ENCODE measurements around the gene SLC35B1. TPM values are rescaled to one million over a fixed set of nuclear protein-coding genes. Genes with fewer than 3 reads are reported as not detected.

The SLC35B1 gene
- total and polyA plus RNA-seq, 2 experiments from 2014 or later, result 98.1 to 99.8 TPM

- Histone ChIP-seq H3K79me2 (peaks cover 39% of the 10 kb centered on the region), H3K4me3 (no peak overlapping the region)
- 78% methylated on average over 4 of the region's 4 CpGs for WGBS (ENCODE audit: low lambda C conversion rate, missing lambda C conversion rate)
Observed at GRCh38 chr17:49755663-49756283, 48.0 kb upstream of the SLC35B1 start.

GRCh38 chr17:49753959-49754391 lies 46.2 kb upstream of the SLC35B1 start:
- Histone ChIP-seq H3K4me2 (no peak overlapping the region), H2AFZ (no peak overlapping the region), H3K4me3 (no peak overlapping the region), H3K4me1 (ENCODE audit: insufficient read depth) (no peaks in the 10 kb centered on the region), H3K9me3 (ENCODE audit: low read depth) (no peaks in the 10 kb centered on the region), H3K79me2 (peaks cover 23% of the 10 kb centered on the region), H3K36me3 (replicated peaks; ENCODE audit: insufficient read depth, low read depth) (no peaks in the 10 kb centered on the region), H4K20me1 (ENCODE audit: insufficient read depth, poor library complexity, severe bottlenecking) (peaks cover 3% of the 10 kb centered on the region), H3K27ac (no peak overlapping the region), H3K9me2 (replicated peaks; ENCODE audit: insufficient read depth) (no peaks in the 10 kb centered on the region), H3K27me3 (no peaks in the 10 kb centered on the region)
- DNase-seq (ENCODE audit: low spot score), result peak; percentile 44
- TF ChIP-seq EZH2 (IDR thresholded peaks at IDR 0.05; ENCODE audit: borderline replicate concordance) (no peak), CTCF (IDR thresholded peaks at IDR 0.05; ENCODE audit: poor library complexity) (no peak), EZH2phosphoT487 (IDR thresholded peaks at IDR 0.05; ENCODE audit: low read depth, severe bottlenecking, unreplicated experiment) (no peak)
- WGBS (ENCODE audit: low lambda C conversion rate, missing lambda C conversion rate), result 83% methylated on average over 8 of the region's 8 CpGs

More at GRCh38 chr17:49755663-49756283, 48.0 kb upstream of the SLC35B1 start:
- Histone ChIP-seq H3K4me1 (ENCODE audit: insufficient read depth) (no peaks in the 10 kb centered on the region), H3K36me3 (replicated peaks; ENCODE audit: insufficient read depth, low read depth) (no peaks in the 10 kb centered on the region), H3K9me2 (replicated peaks; ENCODE audit: insufficient read depth) (no peaks in the 10 kb centered on the region), H3K4me2 (no peak overlapping the region), H4K20me1 (ENCODE audit: insufficient read depth, poor library complexity, severe bottlenecking) (peaks cover 3% of the 10 kb centered on the region), H3K27me3 (no peaks in the 10 kb centered on the region), H3K27ac (no peak overlapping the region), H3K9me3 (ENCODE audit: low read depth) (no peaks in the 10 kb centered on the region), H2AFZ (no peak overlapping the region)
- TF ChIP-seq EZH2phosphoT487 (IDR thresholded peaks at IDR 0.05; ENCODE audit: low read depth, severe bottlenecking, unreplicated experiment) (no peak), CTCF (IDR thresholded peaks at IDR 0.05; ENCODE audit: poor library complexity) (no peak), EZH2 (IDR thresholded peaks at IDR 0.05; ENCODE audit: borderline replicate concordance) (no peak)
- no peak for DNase-seq (ENCODE audit: low spot score)

- peaks cover 15% of the 10 kb centered on the region for H3K79me2 ChIP-seq
- no peaks in the 10 kb centered on the region for H3K4me1 ChIP-seq (ENCODE audit: insufficient read depth)
- no peaks in the 10 kb centered on the region for H3K9me2 ChIP-seq (replicated peaks; ENCODE audit: insufficient read depth)
- H3K4me2 ChIP-seq, result no peak overlapping the region
- no peaks in the 10 kb centered on the region for H3K9me3 ChIP-seq (ENCODE audit: low read depth)
- no peak for DNase-seq (ENCODE audit: low spot score)
- H2AFZ ChIP-seq, result no peak overlapping the region
- no peaks in the 10 kb centered on the region for H3K36me3 ChIP-seq (replicated peaks; ENCODE audit: insufficient read depth, low read depth)
- peaks cover 3% of the 10 kb centered on the region for H4K20me1 ChIP-seq (ENCODE audit: insufficient read depth, poor library complexity, severe bottlenecking)
- WGBS (ENCODE audit: low lambda C conversion rate, missing lambda C conversion rate), result 92% methylated on average over 3 of the region's 3 CpGs
- H3K27ac ChIP-seq, result no peak overlapping the region
- no peak for TF ChIP-seq EZH2phosphoT487 (IDR thresholded peaks at IDR 0.05; ENCODE audit: low read depth, severe bottlenecking, unreplicated experiment)
- no peak for TF ChIP-seq CTCF (IDR thresholded peaks at IDR 0.05; ENCODE audit: poor library complexity)
- TF ChIP-seq EZH2 (IDR thresholded peaks at IDR 0.05; ENCODE audit: borderline replicate concordance), result no peak
- H3K4me3 ChIP-seq, result no peak overlapping the region
- no peaks in the 10 kb centered on the region for H3K27me3 ChIP-seq
Observed at GRCh38 chr17:49752508-49752907, 44.7 kb upstream of the SLC35B1 start.
